Measurements from ENCODE around the gene HOXA11. TPM values are rescaled to one million over a fixed set of nuclear protein-coding genes. Genes with fewer than 3 reads are reported as not detected.

The HOXA11 gene
- total RNA-seq, 2 donors from 2014 or later = not detected

GRCh38 chr7:27145165-27145913, 39.7 kb downstream of the HOXA11 start:
- intact Hi-C loops (cut with DNase I) = no loop called here
- DNase-seq (no peak), ATAC-seq (no peak)

DNA sequence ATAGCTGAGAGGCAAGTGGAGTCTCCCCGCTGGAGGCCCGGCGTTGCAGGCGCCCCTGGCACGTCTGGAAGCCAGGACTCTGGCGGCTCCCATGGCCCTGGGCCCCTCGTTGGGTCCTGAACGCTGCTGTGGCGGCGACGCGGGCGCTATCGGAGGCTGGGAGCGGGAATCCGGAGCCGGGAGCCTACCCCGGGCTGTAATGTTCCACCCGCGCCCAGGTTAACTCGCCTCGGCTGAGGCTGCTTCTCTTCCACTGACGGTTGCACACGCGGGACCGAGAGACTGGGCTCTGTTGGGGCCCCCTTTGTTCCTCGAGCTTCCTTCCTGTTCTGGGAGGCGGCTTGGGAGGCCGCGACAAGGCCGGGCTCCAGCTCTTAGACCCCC, 40.3 kb downstream of the HOXA11 start:
- DNase-seq (no peak), ATAC-seq (no peak)
- intact Hi-C loops (cut with DNase I) = no loop called here

GRCh38 chr7:27143950-27144780, 40.9 kb downstream of the HOXA11 start:
- DNase-seq = no peak
- intact Hi-C loops (cut with DNase I) = no loop called here
- ATAC-seq = no peak

GRCh38 chr7:27143023-27143949, 41.7 kb downstream of the HOXA11 start, which contains the start of gene HOXA5:
Gene HOXA5, minus strand, starts transcription at chr7:27143681. Its CDS starts 74 bp downstream, at chr7:27143607.
- intact Hi-C loops (cut with DNase I) = no loop called here
- ATAC-seq = peak; percentile 54 to 70
- DNase-seq = no peak

DNA sequence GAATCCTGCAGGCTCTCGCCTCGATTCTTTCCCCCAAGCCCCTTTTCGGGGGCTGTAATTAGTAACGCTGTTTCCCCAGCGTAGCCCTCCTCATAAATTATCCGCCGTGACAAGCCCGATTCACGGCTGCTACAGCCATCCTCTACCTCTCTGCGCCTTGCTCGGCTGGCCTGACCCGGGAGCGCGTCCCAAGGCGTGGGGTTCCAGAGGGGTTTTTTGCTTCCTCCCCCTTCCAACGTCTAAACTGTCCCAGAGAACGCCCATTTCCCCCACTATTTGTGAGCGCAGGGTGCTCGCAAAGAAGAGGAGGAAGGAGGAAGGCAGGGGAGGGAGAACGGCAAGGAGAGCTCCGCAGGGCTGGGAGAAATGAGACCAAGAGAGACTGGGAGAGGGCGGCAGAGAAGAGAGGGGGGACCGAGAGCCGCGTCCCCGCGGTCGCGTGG, 42.4 kb downstream of the HOXA11 start:
- ATAC-seq = no peak
- intact Hi-C loops (cut with DNase I) = no loop called here

GRCh38 chr7:27141923-27142579, 43.0 kb downstream of the HOXA11 start:
- DNase-seq (no peak), ATAC-seq (no peak)
- intact Hi-C loops (cut with DNase I) = no loop called here

More for the DNA sequence above, 42.4 kb downstream of the HOXA11 start:
- no peak for DNase-seq

DNA sequence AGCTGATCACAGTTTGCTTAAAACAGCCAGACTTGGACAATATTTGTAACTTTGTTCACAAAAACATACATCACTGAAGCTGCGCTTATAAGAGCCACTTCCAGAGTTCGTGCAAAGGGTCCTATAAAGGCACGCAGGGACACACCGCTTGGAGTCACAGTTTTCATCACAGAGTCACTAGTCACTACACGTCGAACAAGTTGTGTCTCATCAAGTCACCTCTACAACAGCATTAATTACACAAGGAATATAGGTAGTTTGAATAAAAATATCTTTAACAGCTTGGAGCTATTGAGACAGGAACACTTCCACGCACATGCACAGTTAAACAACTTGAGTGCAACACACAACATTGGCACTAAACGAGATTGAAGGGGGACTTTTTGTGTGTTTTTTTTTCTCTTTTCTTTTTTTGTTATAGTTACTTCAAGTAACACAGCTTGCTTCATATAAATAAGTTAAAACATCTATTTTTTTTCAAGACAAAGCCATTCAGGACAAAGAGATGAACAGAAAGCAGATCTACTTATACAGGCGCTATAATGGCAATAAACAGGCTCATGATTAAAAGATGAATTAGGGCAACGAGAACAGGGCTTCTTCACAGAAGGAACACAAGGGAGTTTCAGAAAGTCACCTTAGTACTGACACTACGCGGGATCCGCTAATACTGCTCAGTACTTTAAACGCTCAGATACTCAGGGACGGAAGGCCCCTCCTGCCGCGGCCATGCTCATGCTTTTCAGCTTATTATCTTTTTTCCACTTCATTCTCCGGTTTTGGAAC, 43.7 kb downstream of the HOXA11 start:
- intact Hi-C loops (cut with DNase I) = no loop called here
- ATAC-seq (no peak), DNase-seq (no peak)

DNA sequence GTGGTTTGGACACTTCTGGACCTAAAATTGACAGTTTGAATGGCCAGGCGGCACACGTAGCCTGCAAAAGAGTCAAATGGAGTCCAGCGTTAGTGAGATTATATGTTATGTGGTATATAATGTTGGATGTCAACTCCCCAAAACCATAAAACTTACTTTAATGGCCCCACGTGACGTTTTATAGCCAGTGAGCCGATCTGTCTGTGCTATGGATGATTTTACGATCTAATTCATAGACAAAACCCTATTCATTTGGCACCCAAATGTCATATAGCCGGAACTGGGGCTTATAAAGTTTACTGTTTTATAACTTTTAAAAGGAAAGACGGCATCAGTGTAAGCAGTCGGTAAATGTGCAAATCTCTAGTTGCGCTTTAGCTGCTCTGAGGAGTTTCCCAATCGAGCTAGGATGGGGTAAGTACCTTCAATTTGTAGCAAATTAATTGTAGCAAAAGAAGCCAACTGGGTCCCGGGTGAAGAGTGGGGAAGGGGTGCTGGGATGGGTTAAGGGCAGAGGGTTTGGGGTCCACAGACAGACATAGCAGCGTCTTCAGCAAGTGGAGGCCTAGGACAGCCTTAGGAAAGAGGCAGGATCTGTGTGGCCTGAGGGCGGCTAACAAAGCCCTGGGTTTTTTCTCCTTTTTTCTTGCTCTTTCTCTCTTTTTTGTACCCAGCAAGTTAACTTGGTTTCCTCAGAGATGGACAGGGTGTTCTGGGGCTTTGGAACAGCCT, 44.7 kb downstream of the HOXA11 start:
- intact Hi-C loops (cut with DNase I) = no loop called here

DNA sequence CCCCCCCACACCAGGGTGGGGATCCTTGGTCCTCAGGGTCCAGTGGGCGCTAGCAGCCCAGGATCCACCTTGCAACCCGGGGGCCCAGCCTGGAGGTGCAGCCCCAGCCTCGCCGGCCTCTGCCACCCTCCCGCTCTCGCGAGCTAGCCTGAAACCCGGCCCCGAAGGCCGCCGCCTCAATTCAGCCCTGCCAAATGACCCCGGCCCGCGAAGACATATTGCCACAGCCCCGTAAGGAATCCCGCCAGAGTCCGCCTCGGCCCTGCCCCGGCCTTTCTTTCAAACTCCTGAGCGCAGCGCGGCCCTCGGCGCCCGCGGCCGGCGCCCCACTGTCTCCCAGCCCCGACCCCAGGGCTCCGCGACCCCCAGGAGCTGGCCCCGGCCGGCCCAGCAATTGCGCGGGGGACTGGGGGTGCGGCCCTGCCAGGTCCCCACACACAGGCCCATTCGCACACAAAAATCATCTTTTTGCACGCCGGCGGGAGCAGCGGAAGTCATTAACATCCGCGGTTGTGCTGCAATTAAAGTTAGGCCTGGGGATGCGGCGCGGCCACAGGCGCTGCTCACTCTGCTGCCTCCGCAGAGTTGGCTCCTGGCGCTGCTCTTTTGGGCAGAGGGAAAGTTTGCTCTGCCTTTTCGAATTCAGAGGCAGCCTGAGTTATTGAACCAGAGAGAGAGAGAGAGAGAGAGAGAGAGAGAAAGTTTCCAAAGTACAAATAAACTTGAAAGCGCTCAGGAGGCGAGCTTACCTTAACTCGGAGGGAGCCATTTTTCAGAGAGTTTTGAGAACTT, 45.5 kb downstream of the HOXA11 start:
- intact Hi-C loops (cut with DNase I) = no loop called here
- DNase-seq = no peak
- ATAC-seq = no peak

More for the DNA sequence above, 44.7 kb downstream of the HOXA11 start:
- ATAC-seq (no peak), DNase-seq (no peak)

DNA sequence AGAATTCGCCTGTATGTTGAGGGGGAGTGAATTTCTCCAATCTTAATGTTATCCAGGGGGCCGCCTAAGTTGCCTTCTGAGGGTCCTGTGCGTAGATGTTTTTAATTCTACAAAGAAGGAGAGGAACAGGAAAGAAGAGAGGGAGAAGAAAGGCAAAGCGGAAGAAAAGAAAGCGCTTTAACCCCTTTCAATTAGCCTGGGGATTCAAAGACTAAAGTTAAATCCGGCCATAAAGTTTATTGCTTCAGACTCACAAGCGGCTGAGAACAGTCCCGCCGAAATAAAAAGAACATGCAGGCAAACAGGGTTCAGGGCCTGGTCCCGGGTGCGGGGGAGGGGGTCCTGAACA, 46.1 kb downstream of the HOXA11 start:
- ATAC-seq = no peak
- DNase-seq = no peak

GRCh38 chr7:27138472-27138871, 46.6 kb downstream of the HOXA11 start:
- DNase-seq = no peak
- ATAC-seq = no peak
- intact Hi-C loops (cut with DNase I) = no loop called here

More for the DNA sequence above, 46.1 kb downstream of the HOXA11 start:
- intact Hi-C loops (cut with DNase I) = no loop called here

DNA sequence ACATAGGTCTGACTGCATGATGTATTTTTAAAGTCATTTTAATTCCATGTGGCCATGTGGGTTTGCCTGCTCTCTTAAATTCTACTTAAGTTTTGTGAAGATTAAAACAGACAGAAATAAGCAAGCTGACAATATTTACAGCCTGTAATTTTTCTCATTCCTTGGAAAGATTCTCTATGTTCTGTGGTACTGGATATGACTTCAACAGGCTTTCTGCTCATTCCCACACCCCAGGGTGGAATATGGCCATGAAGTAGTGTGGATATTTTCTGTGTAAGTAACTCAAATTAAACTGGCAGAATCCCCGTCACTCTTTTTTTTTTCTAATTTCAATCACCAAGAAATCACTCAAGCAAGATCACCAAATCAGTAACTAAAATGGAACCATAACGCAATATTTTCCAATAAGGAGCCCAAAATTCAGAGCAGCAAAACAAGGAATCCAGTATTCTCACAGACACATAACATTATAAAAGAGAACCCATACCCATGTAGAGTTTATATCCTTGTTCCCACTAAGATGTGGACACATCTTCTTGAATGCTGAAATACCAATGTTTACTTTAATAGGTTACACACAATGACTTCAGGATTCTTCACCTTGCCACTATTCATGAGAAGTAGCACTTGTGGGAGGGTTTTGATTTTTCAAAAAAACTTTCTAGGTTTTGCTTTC, 47.3 kb downstream of the HOXA11 start:
- no peak for ATAC-seq
- intact Hi-C loops (cut with DNase I) = no loop called here
- DNase-seq = no peak

- ATAC-seq (no peak), DNase-seq (no peak)
- intact Hi-C loops (cut with DNase I) = no loop called here
These were observed 50.6 kb downstream of the HOXA11 start for GRCh38 chr7:27134392-27134791.

GRCh38 chr7:27133409-27134231, 51.4 kb downstream of the HOXA11 start:
- intact Hi-C loops (cut with DNase I) = no loop called here
- ATAC-seq (no peak), DNase-seq (no peak)

DNA sequence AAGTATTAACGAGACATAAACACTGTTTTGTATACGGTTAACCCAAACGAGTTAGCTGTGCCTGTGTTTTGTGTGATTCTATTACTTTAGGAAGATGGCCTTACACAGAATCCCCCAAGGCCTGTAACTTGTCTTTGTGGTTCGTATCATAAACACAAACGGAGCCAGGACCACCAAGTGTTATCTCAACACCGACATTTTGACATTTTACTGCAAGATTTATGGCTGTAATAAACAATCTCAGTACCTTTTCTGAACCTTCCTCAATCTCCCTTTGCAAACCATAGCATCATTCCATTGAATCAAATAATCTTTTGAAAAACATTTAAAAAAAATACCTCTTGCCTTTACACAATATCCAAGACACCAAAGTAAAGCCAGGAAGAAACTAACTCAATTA, 52.1 kb downstream of the HOXA11 start:
- DNase-seq = no peak
- no peak for ATAC-seq
- intact Hi-C loops (cut with DNase I) = no loop called here
